Vagina (tissue), 2 donors: ENCODE results near the gene CAB39.

Experiments used
- CTCF ChIP-seq, 3 experiments: fragments of 450-650 bp in 2 of 3; fragments of 200-600 bp in 1 of 3; sonication (generic) in 1 of 3; IDR thresholded peaks; one replicate each; pipeline ENCODE4 v1.5.1; 2017 to 2019; ENCODE audit warnings: antibody characterized with exemption in 3 of 3, mild to moderate bottlenecking in 2 of 3, moderate library complexity in 2 of 3
- POLR2A ChIP-seq, 2 donors: fragments of 450-650 bp; IDR thresholded peaks; one replicate each; pipeline ENCODE4 v1.6.1; 2017; ENCODE audit warnings: antibody characterized with exemption in 2 of 2, mild to moderate bottlenecking in 2 of 2, moderate library complexity in 2 of 2
- POLR2AphosphoS5 ChIP-seq, 2 donors: sonication (generic); formaldehyde crosslinking; IDR thresholded peaks; one replicate each; pipeline ENCODE4 v1.9.0; 2017; ENCODE audit warnings: antibody characterized with exemption in 2 of 2, mild to moderate bottlenecking in 2 of 2, low read depth in 1 of 2; ENCODE audit not compliant: insufficient read depth in 1 of 2

- TF ChIP-seq CTCF (IDR thresholded peaks at IDR 0.05) (no peak), POLR2A (IDR thresholded peaks at IDR 0.05) (no peak), POLR2AphosphoS5 (IDR thresholded peaks at IDR 0.05; ENCODE audit: insufficient read depth in 1 of 2, low read depth in 1 of 2) (no peak)
Measured at GRCh38 chr2:230805353-230806017, 92.8 kb downstream of the CAB39 start.
